ENCODE measurements around the gene ANO3. TPM values are rescaled to one million over a fixed set of nuclear protein-coding genes. Genes with fewer than 3 reads are reported as not detected.

The ANO3 gene
- total and polyA plus RNA-seq, 2 donors from 2014 or later = 0.30 to 1.5 TPM

DNA sequence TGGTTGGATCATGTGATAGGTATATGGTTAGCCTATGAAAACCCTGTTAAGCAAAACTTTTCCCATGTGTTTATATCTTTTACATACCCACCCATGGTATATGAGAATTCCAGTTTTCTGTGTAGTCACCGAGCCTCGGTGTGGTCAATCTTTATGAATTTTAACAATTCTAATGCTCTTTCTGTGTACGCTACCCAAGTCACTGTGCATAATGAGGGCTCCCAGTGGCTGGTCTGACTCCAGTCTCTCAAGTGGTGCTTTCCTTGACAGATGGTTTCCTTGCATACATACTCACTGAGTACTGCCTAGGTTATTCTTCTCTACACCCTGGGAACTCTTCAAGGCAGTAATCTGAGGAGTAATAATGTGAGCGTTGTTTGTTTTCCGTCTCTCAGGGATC, 222.5 kb downstream of the ANO3 start:
- TF ChIP-seq CTCF (IDR thresholded peaks at IDR 0.05; ENCODE audit: borderline replicate concordance, extremely low read depth, insufficient read depth) = no peak
- intact Hi-C loops (cut with DNase I) = no loop called here
- no peaks in the 10 kb centered on the region for H3K9me3 ChIP-seq (ENCODE audit: control insufficient read depth in 2 of 3, insufficient read depth in 1 of 3, low read length in 3 of 3)
- H3K9ac ChIP-seq (ENCODE audit: low read length in 3 of 3) = no peak overlapping the region
- no peak for FAIRE-seq
- H3K27me3 ChIP-seq (ENCODE audit: control insufficient read depth, insufficient read depth, low read length) = no peaks in the 10 kb centered on the region
- no peak overlapping the region for H3K27ac ChIP-seq (ENCODE audit: low read depth in 2 of 2, low read length in 2 of 2)
- no peak overlapping the region for H3K4me3 ChIP-seq (ENCODE audit: low read length in 3 of 3)
- DNase-seq = no peak
- no peaks in the 10 kb centered on the region for H3K36me3 ChIP-seq (ENCODE audit: control insufficient read depth in 2 of 3, insufficient read depth in 3 of 3, low read length in 3 of 3)
- no peaks in the 10 kb centered on the region for H3K4me1 ChIP-seq (ENCODE audit: control insufficient read depth in 2 of 3, insufficient read depth in 2 of 3, low read depth in 1 of 3, low read length in 3 of 3)

DNA sequence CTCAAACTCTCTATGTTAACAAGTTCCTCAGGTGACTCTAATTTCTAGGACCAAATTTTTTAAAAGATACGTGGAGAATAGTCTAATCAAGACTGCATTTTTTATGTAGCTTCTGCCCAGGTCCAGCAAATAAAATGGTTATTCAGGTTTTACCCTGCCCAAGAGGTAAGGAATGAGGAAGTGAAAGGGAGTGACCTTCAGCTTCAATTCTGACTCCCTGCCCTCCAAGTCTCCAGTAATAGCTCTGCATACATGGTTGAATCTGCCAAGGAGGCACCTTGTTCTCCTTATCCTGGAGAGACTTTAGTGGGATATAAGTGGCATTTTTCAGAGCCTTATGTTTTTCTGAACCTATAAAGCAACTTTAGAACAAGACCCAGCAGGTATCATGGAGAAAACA, 224.7 kb downstream of the ANO3 start:
- no peak overlapping the region for H3K9ac ChIP-seq (ENCODE audit: low read length in 3 of 3)
- peak in 1 of 5 donors; percentile 4 for DNase-seq
- FAIRE-seq = no peak
- H3K36me3 ChIP-seq (ENCODE audit: control insufficient read depth in 2 of 3, insufficient read depth in 3 of 3, low read length in 3 of 3) = no peaks in the 10 kb centered on the region
- H3K4me3 ChIP-seq (ENCODE audit: low read length in 3 of 3) = no peak overlapping the region
- H3K4me1 ChIP-seq (ENCODE audit: control insufficient read depth in 2 of 3, insufficient read depth in 2 of 3, low read depth in 1 of 3, low read length in 3 of 3) = no peaks in the 10 kb centered on the region
- H3K27ac ChIP-seq (ENCODE audit: low read depth in 2 of 2, low read length in 2 of 2) = no peak overlapping the region
- H3K27me3 ChIP-seq (ENCODE audit: control insufficient read depth, insufficient read depth, low read length) = no peaks in the 10 kb centered on the region
- TF ChIP-seq CTCF (IDR thresholded peaks at IDR 0.05; ENCODE audit: borderline replicate concordance, extremely low read depth, insufficient read depth) = no peak
- no peaks in the 10 kb centered on the region for H3K9me3 ChIP-seq (ENCODE audit: control insufficient read depth in 2 of 3, insufficient read depth in 1 of 3, low read length in 3 of 3)
- intact Hi-C loops (cut with DNase I) = no loop called here

DNA sequence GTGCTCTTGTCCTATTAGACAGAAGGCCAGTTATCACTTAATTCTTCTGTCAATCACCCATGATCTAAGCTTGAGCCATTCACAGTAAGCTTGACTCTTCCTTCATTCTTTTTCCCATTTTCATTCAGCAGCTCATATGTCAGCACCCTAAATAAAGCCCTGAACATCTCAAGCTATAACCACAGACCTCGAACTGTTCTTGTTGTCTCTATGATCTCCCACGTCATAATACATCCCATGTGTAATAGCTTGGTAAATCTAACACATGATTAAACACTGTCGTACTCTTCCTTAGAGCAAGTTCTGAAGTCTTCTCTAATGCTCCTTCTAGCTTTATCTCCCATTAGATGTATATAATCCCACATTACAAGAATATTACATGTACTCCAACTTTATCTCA, 225.7 kb downstream of the ANO3 start:
- intact Hi-C loops (cut with DNase I) = no loop called here
- TF ChIP-seq CTCF (IDR thresholded peaks at IDR 0.05; ENCODE audit: borderline replicate concordance, extremely low read depth, insufficient read depth) = no peak
- H3K27me3 ChIP-seq (ENCODE audit: control insufficient read depth, insufficient read depth, low read length) = no peaks in the 10 kb centered on the region
- no peak overlapping the region for H3K9ac ChIP-seq (ENCODE audit: low read length in 3 of 3)
- DNase-seq (no peak), FAIRE-seq (no peak)
- H3K4me3 ChIP-seq (ENCODE audit: low read length in 3 of 3) = no peak overlapping the region
- H3K4me1 ChIP-seq (ENCODE audit: control insufficient read depth in 2 of 3, insufficient read depth in 2 of 3, low read depth in 1 of 3, low read length in 3 of 3) = no peaks in the 10 kb centered on the region
- H3K27ac ChIP-seq (ENCODE audit: low read depth in 2 of 2, low read length in 2 of 2) = no peak overlapping the region
- no peaks in the 10 kb centered on the region for H3K36me3 ChIP-seq (ENCODE audit: control insufficient read depth in 2 of 3, insufficient read depth in 3 of 3, low read length in 3 of 3)
- H3K9me3 ChIP-seq (ENCODE audit: control insufficient read depth in 2 of 3, insufficient read depth in 1 of 3, low read length in 3 of 3) = no peaks in the 10 kb centered on the region

DNA sequence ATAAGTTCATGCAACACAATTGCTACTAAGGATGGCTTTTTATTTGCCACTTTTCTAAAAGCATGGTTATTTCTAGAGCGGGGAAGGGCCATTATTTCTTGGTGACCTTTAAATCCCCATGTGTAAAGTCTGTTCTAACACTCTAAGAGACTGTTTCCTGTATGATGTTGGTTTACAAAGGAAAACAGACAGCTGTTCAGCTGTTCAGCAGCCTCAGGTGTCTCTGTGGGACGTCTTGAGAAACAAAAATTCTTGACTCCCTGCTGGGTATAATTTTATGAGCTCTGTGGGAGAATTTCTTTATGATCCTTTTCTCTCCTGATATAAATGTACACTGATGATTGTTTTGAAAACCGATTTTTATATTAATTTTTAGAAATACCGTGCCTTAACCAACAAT, 226.3 kb downstream of the ANO3 start:
- intact Hi-C loops (cut with DNase I) = no loop called here
- H3K9ac ChIP-seq (ENCODE audit: low read length in 3 of 3) = no peak overlapping the region
- no peak overlapping the region for H3K27ac ChIP-seq (ENCODE audit: low read depth in 2 of 2, low read length in 2 of 2)
- no peak overlapping the region for H3K4me3 ChIP-seq (ENCODE audit: low read length in 3 of 3)
- DNase-seq (no peak), FAIRE-seq (no peak)
- TF ChIP-seq CTCF (IDR thresholded peaks at IDR 0.05; ENCODE audit: borderline replicate concordance, extremely low read depth, insufficient read depth) = no peak
- H3K4me1 ChIP-seq (ENCODE audit: control insufficient read depth in 2 of 3, insufficient read depth in 2 of 3, low read depth in 1 of 3, low read length in 3 of 3) = no peaks in the 10 kb centered on the region
- no peaks in the 10 kb centered on the region for H3K36me3 ChIP-seq (ENCODE audit: control insufficient read depth in 2 of 3, insufficient read depth in 3 of 3, low read length in 3 of 3)
- no peaks in the 10 kb centered on the region for H3K9me3 ChIP-seq (ENCODE audit: control insufficient read depth in 2 of 3, insufficient read depth in 1 of 3, low read length in 3 of 3)
- H3K27me3 ChIP-seq (ENCODE audit: control insufficient read depth, insufficient read depth, low read length) = no peaks in the 10 kb centered on the region
